SK-MEL-5 (cell line): ENCODE data around the gene EPS15. TPM values are rescaled to one million over a fixed set of nuclear protein-coding genes. Genes with fewer than 3 reads are reported as not detected.
A peak's percentile ranks its signal among the peaks of the same experiment; 100 is the strongest.
"Not testable (repeated sequence)": the region's sequence is repeated elsewhere in the genome, so short reads cannot be mapped to it uniquely, and the experiment has no call there.

Experiments used
- DNase-seq: peaks from one replicate; pipeline ENCODE4 v3.0.0-alpha.2; 2016; ENCODE audit warnings: low read depth, low spot score
- in situ Hi-C: cut with HindIII; loops from 2 replicates; pipeline ENCODE4 v1.10.0; 2016; ENCODE audit warnings: low sequenced_read_pairs, high pct_unique_total_duplicates, low pct_unique_long_range_greater_than_20kb
- total RNA-seq: library from RNA; depleted of rRNA; stranded (reverse); fragments of >200 nt; shearing (Covaris generic); gene quantifications from 2 replicates; pipeline ENCODE4 v1.2.3, GENCODE V29; 2014

The EPS15 gene
- total RNA-seq, 1 experiment from 2014 or later = 46.4 TPM

DNA sequence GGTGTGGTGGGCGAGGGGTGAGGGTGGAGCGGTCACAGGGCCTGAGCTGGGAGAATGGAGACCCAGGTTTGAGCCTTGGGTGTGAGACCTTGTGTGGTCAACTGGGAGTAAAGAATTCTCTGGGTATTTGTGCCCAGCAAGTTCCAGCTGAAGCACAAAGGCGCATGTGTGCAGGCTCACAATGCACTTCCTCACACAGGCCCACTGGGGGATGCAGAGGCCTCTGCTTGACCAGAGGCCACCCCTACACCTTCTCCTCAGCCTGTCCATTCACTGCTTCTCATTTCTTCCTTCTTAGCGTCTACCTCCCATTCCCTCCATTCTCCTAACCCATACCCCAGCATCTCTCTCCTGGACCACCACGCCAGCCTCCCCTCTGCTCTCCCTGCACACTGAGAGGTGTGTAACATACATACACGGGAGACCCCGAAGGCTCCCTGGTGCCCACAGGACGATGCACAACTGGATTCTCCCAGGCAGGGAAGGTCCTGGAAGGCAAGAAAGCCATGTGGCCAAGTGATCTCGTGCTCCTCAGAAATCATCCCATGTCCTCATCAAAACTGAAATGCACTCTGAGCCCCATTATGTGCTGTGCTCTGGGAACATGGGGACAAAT is 176.4 kb downstream of the EPS15 start:
- peak; percentile 35 for DNase-seq
- in situ Hi-C loops = no loop called here

DNA sequence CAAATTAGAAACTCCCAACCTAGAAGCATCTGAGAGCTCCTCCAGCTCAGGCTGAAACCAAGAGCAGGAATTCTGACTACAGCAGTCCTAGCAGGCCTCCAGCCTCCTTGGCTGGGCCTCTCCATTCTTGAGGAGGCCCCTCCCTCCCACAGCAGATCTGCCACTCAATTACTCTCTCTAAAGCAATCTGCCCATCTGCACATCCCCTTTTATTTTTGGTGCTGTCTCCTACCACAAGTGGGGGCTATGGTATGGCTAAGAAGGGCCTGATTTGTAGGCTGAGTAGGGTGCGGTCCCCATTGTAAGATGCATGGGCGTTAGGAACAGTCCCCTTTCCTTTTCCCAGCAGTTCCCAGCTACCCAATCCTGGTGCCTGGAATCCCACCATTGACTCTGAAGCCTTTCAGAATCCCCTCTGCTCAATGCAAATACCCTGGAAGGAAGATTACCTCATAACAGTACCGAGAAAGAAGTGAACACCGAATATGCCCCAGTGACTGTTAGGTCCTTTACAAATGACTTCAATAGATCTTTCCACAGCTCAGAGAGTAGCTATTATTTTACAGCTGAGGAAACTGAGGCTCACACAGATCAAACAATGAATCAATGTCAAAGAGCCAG is 177.1 kb downstream of the EPS15 start:
- in situ Hi-C loops = no loop called here
- peak; percentile 32 for DNase-seq

DNA sequence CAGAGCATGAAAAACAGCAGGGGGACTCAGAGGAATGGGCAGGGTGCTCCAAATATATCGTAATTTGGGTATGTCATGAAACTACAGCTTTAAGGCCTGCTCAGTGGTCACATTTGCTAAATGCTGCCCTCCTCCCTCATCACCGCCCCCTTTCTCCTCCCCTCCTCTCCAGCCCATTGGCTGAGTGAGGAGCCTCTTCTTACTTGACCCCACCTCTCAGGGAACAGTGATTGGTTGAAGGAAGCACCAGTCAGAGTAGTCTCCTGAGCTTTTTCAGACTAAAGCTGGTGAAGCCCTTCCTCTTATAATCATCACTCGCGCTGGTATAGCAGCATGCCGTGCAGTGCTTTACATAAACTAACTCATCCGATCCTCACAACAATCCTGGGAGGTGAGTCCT is 178.7 kb downstream of the EPS15 start:
- peak; percentile 6 for DNase-seq
- in situ Hi-C loops = no loop called here

DNA sequence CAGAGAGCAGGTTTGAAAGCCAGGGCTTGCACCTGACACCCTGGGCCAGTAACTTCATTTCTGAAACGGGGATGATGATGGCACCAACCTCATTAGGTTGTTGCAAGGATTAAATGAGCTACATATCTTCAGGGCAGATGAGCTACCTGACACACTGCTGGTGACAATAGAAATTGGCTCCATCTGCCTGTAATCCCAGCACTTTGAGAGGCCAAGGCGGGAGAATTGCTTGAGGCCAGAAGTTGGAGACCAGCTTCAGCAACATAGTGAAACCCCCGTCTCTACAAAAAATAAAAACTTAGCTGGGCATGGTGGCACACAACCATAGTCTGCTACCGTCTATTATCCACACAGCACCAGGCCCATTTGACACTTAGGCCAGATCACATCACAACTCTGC is 182.4 kb downstream of the EPS15 start:
- in situ Hi-C loops = no loop called here
- no peak for DNase-seq

DNA sequence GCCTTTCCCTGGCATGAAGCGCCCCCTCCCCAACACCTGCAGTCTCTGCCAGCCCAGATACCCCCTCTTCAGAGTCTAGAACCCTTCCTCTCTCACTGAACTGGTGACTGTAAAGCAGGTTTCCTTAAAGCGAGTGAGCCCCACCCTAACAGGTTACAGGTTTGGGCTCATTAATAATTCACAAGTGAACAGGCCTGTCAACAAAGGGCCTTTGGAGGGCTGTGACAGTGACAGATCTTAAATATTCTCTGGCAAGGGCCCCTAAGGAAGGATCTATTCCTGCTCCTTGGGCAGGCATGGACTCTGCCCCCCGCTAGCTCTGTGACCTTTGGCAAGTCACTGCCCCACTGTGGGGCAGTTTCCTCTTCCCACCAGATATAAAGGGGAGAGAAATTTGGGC is 183.1 kb downstream of the EPS15 start:
- no peak for DNase-seq
- in situ Hi-C loops = no loop called here

DNA sequence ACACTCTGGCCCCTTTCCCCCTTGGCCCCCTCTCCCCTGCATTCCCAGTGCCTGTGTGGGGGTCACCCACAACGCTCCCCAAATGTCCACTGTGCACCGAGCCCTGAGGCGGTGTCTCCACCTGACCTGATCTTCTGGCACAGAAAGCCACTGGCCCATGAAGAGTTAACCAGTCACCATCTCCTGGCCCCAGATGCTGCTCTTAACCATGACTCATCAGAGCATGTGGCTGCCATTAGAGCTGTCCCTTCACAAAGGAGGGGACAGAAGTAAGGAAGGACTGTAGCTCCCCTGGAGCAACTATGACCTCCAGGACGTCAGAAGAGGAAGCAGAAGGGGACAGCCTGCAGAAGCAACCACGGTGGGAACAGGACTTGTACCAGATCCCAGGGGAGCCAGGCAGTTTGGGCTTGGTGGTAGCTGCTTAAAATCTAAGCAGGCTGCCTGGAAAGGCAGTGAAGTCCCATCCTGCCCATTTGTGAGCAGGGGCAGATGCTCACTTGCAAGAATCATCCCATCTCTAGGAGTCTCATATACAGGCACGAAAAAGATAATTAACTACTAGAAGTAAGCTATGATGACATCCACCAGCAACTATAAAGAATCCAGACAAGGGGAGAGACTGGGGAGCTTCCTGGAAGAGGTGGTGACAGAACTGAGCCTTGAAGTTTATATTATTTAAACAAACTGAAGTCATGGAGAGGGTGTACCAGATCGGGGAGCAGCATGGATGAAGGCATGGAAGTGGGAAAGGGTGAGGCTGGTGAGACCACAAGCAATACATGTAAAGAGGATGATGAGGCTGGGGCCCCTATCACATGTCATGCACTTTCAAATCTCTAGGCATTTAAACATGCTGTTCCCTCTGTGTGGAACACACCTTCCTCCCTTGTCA is 187.6 kb downstream of the EPS15 start:
- in situ Hi-C loops = no loop called here
- DNase-seq = peak; percentile 59

DNA sequence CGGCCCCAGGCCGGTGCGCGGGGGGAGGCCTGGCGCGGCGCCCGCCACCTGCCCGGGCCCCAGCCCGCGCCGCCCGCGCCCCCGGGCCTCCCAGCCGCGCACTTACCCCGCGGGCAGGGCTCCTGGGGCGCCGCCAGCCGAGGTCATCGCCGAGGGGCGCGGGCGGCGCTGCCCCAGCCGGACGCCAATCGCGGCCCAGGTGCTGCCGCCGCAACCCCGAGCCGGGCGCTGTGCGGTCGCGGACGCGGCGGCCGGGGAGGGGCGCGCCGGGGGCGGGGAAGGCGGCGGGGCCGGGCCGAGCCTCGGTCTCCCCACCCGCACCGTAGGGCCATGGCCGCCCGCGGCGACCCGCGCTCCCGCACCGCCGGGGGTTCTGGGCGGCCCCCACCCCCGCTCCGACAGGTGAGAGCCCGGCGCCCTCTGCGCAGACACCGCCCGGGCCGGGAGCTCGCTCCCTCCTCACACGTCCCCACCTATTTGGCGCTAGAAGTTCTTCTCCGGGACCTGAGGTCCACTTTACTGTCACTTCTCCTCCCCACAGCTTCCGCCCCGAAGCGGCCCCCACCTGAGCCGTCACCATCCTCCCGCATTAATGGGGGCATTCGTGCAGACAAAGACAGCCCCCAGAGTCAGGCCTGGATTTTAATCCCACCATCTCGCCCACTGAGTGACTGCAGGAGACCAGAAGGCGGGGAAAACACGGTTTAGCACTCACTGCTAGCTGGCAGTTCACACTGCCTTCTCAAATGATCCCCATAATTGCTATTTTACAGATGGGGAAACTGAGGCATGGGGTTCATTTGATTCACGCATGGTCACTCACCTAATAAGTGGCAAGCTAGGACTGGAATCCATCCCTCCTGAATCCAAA is 188.5 kb downstream of the EPS15 start, which contains the start of gene TTC39A:
Gene TTC39A (minus strand): TSS at position 232 of the 871 bp plus-strand sequence. CDS start 85 bp downstream, at position 147.
- DNase-seq = no peak
- in situ Hi-C loops = no loop called here

DNA sequence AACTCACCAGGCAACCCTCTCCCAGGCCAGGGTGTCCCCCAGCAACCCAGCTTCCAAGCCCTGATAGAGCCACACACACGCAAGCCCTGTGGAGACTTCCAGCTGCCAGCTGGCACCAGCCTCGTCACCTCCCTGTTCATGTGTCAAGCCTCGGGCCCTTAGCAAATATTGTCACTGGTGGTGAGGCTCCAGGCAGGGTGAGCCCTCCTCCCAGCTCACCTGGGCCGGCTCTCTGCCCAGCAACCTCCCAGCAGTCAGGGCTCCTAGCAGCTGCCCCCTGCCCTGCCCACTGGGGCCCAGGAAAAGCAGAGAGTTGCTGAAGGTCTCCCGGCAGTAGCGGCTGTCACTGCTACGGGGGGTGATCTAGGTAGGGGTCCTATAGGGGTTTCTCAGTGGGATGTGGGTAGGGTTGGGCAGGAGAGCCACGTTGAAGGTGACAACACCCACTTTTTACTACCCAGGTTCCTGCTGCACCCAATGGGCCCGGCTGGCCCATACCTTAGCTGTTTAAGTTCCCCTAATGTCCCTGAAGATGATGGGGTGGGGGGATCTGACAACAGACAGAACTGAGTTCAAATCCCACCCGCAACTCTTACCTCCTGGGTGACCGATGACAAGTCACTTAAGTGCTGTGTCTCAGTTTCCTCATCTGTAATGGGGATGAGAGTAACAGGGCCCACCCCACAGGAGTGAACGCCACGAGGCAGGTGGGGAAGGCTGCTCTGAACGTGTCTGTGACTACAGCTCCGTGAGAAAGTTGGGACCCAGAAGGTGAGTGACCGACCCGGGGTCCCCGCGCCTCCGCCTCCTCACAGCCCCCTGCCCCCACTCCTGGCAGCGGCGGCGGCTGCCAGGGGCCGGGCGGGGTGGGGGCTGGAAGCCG is 189.4 kb downstream of the EPS15 start:
- in situ Hi-C loops = no loop called here
- no peak for DNase-seq

DNA sequence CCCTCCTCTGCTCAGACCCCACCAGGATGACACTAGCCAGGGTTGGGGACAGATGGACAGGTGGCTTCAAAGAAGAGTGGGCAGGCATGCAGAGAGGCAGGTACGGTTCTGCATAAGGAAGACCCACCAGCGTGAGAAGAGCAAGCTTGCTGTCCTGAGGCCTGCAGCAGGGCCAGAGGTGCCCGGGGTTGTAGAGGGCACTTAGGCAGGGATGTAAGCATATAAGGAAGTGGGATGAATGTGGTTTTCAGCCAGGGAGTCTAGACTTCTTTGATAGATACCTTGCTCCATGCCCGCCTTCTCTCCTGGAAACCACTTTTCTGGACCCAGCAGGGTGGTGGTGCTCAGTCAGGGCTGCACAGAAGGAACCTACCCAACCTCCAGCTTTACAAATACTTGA is 190.1 kb downstream of the EPS15 start:
- no peak for DNase-seq
- in situ Hi-C loops = no loop called here

DNA sequence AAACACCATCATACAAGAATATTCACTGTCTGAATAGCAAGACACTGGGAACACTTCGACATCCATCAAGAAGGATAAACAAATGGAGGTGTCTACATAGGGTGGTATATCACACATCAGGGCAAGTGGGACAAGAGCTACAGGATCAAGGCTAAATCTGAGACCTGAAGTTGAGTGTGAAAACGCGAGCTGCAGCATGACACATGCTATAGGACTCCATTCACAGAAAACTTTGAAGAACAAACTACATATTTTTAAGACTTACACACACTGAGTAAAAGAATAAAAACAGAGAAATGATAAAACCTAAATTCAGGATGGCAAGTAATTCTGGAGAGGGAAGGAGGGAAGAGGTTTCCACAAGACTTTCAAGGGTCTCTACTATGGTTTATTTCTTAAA is 190.8 kb downstream of the EPS15 start:
- DNase-seq = no peak
- in situ Hi-C loops = no loop called here

DNA sequence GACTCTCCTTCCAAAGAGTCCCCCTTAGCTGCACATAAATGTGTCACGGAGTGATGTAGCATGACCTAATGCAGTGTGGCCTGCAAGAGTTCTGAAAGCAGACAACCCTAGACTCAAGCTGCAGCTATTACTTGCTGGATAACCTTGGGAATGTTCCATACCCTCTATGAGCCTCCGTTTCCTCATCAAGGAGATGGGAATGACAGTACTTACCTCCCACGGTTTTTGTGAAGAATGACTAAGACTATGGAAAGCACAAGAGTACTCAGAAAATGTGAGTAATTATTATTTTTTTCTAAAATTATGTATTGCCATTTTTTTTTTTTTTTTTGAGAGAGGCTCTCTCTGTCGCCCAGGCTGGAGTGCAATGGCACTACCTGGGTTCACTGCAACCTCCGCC is 191.7 kb downstream of the EPS15 start:
- DNase-seq = no peak
- in situ Hi-C loops = no loop called here

DNA sequence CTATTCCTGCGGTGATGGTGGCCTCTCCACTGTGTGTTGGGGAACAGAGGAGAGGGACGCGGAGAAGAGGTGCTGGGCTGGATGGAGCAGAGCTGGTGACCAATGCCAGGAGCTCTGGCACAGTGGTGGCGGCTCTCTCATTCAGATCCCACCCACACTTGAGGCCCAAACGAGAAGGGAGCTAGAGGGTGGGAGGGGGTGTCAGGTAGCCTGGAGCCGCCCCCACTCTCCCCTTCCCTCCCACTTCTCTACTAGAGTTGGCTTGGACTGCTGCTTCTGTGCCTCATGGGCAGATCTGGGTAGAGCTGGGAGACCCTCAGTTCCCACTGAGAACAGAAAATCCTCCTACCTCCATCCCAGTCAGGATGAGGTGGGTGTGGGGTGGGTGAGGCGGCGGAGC is 192.2 kb downstream of the EPS15 start:
- in situ Hi-C loops = no loop called here
- no peak for DNase-seq

DNA sequence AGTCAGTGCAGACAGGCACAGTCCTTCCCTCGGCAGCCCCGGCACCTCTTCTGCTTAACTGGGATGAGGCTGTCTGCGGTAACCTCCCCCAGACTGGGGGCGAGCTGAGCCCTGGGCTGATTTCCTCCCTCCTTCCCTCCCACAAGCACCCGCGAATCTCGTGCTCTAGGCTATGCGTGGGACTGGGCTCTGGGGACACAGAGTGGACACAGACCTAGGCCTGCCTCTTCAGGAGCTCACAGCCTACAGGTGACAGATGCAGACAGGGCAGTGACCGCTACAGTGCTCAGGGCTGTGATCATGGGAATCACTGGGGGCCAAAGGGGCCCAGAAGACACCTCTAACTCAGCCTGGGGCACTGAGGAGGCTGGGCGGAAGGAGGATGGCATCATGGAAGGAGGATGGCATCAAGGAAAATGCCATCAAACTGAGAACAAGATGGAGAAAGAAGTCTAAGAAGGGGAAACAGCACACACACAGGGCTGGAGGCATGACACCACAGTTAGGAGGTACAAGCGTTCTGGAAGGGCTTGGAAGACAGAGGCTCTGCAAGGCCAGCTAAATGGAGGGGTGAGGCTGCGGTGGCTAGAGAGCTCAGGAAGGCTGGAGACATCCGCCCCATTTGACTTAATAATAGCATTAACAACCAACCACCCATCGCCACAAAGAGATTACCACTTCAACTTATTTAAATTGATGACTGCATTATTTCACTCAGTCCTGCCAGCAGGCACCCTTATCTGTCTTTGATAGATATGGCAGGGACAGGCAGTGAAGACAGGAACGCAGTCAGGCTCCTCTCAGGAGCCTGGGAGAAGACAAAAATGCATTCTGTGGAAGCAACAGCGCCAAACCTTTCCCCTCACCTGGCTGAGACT is 192.9 kb downstream of the EPS15 start:
- DNase-seq = no peak
- in situ Hi-C loops = no loop called here

DNA sequence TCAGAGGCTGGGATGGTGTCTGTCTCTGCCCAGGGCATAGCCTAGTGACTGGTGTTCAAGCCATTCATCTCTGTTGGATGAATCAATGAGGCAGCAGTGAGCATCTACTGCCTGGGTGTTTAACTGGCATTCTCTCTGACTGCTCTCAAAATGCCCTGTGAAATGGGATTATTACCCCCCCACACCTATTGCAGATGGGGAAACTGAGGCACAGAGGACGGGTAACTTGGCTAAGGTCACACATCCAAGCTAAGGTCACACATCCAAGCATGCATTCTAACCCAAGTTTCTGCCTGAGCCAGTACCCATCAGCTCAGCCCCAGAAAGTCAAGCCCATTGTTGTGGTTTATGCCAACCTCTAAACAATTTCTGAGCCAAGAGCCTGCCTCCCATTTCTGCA is 193.7 kb downstream of the EPS15 start:
- in situ Hi-C loops = no loop called here
- no peak for DNase-seq

DNA sequence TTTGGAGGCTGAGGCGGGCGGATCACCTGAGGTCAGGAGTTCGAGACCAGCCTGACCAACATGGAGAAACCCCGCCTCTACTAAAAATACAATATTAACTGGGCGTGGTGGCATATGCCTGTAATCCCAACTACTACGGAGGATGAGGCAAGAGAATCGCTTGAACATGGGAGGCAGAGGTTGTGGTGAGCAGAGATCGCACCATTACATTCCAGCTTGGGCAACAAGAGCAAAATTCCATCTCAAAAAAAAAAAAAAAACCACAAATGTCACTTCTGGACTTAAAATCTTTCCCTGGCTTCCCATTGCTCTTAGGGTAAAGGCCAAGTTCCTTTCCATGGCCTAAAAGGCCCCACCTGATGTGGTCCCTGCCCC is 194.1 kb downstream of the EPS15 start:
- in situ Hi-C loops = not testable (repeated sequence)

More for the DNA sequence above, 194.1 kb downstream of the EPS15 start:
- not testable (repeated sequence) for DNase-seq
